T-helper 1 cell treated with Interleukin-12 subunit alpha and Interleukin-12 subunit beta and Interleukin-4 antibody, amounts not matched to agents 30 ng/mL and 1 ng/mL, for 36 hours (primary cell): ENCODE data around the gene SERINC5. TPM values are rescaled to one million over a fixed set of nuclear protein-coding genes. Genes with fewer than 3 reads are reported as not detected.

Experiments used
- intact Hi-C: fragments of 100-400 bp; cut with micrococcal nuclease; formaldehyde crosslinking; loops from one replicate; pipeline ENCODE4 v1.15.1; 2024
- total RNA-seq: library from RNA; stranded (reverse); gene quantifications from 2 replicates; pipeline ENCODE4 v1.2.3, GENCODE V29; 2022

Gene SERINC5
- total RNA-seq: 50.5 and 53.1 TPM in 2 replicates

GRCh38 chr5:80255811-80256712 is at the start of gene SERINC5:
Gene SERINC5, minus strand, starts transcription at chr5:80256048. Its CDS starts 126 bp downstream, at chr5:80255922.
- intact Hi-C loops: loop anchor here (1.0 to 10.0 kb wide), 14 partner anchors 13 to 1716 kb away; partner anchors contain the start of genes ARSB, ATG10, DHFR and HOMER1

- intact Hi-C loops: loop anchor here (10.0 kb wide), 1 partner anchor 448 kb away; no protein-coding TSS in a partner anchor
These were observed 46.8 kb upstream of the SERINC5 start for GRCh38 chr5:80302636-80303035.

- intact Hi-C loops: loop anchor here (10.0 kb wide), 1 partner anchor 447 kb away; no protein-coding TSS in a partner anchor
These were observed 45.5 kb upstream of the SERINC5 start for GRCh38 chr5:80301342-80301741.

GRCh38 chr5:80300796-80301195 is 44.9 kb upstream of the SERINC5 start:
- intact Hi-C loops: loop anchor here (10.0 kb wide), 1 partner anchor 446 kb away; no protein-coding TSS in a partner anchor

- intact Hi-C loops: loop anchor here (10.0 kb wide), 1 partner anchor 445 kb away; no protein-coding TSS in a partner anchor
These were observed 44.3 kb upstream of the SERINC5 start for GRCh38 chr5:80300125-80300524.

GRCh38 chr5:80299601-80300000 is 43.8 kb upstream of the SERINC5 start:
- intact Hi-C loops: no loop called here

- intact Hi-C loops: no loop called here
These were observed 40.3 kb upstream of the SERINC5 start for GRCh38 chr5:80296121-80296520.

- intact Hi-C loops: no loop called here
These were observed 35.9 kb upstream of the SERINC5 start for GRCh38 chr5:80291761-80292160.

- intact Hi-C loops: no loop called here
These were observed 33.5 kb upstream of the SERINC5 start for GRCh38 chr5:80289320-80289719.

- intact Hi-C loops: no loop called here
These were observed 32.3 kb upstream of the SERINC5 start for GRCh38 chr5:80288177-80288576.

GRCh38 chr5:80284720-80285119 is 28.9 kb upstream of the SERINC5 start:
- intact Hi-C loops: no loop called here

- intact Hi-C loops: no loop called here
These were observed 27.5 kb upstream of the SERINC5 start for GRCh38 chr5:80283360-80283759.

GRCh38 chr5:80282054-80282453 is 26.2 kb upstream of the SERINC5 start:
- intact Hi-C loops: no loop called here

GRCh38 chr5:80277191-80277590 is 21.3 kb upstream of the SERINC5 start:
- intact Hi-C loops: no loop called here

- intact Hi-C loops: no loop called here
These were observed 20.3 kb upstream of the SERINC5 start for GRCh38 chr5:80276186-80276585.

- intact Hi-C loops: loop anchor here (1.0 kb wide), 1 partner anchor 184 kb away; no protein-coding TSS in a partner anchor
These were observed 19.5 kb upstream of the SERINC5 start for GRCh38 chr5:80275347-80275746.

- intact Hi-C loops: loop anchor here (5.0 kb wide), 1 partner anchor 37 kb away; no protein-coding TSS in a partner anchor
These were observed 14.7 kb upstream of the SERINC5 start for GRCh38 chr5:80270543-80270942.

- intact Hi-C loops: loop anchor here (1.0 to 5.0 kb wide), 3 partner anchors 14 to 37 kb away; partner anchors contain the start of gene SERINC5
These were observed 14.2 kb upstream of the SERINC5 start for GRCh38 chr5:80269991-80270438.

- intact Hi-C loops: loop anchor here (1.0 to 2.0 kb wide), 2 partner anchors 13 to 22 kb away; partner anchors contain the start of gene SERINC5
These were observed 13.1 kb upstream of the SERINC5 start for GRCh38 chr5:80268916-80269315.

- intact Hi-C loops: no loop called here
These were observed 10.7 kb upstream of the SERINC5 start for GRCh38 chr5:80266566-80266965.

GRCh38 chr5:80260461-80260860 is 4.6 kb upstream of the SERINC5 start:
- intact Hi-C loops: no loop called here
